Parathyroid adenoma (tissue), 2 donors: ENCODE data around the gene PRKACG.
A peak's percentile ranks its signal among the peaks of the same experiment; 100 is the strongest.

ENCODE experiments used
- H2AFZ ChIP-seq: fragments of 300-600 bp; sonication (generic); one replicate; pipeline ENCODE4 v1.7.0; 2017; ENCODE audit warnings: antibody characterized with exemption, mild to moderate bottlenecking
- H3K27ac ChIP-seq: fragments of 300-600 bp; sonication (generic); one replicate; pipeline ENCODE4 v1.7.0; 2017
- H3K27me3 ChIP-seq: fragments of 300-600 bp; sonication (generic); one replicate; pipeline ENCODE4 v1.7.0; 2017; ENCODE audit warnings: low read length; ENCODE audit not compliant: control insufficient read depth, insufficient read depth
- H3K36me3 ChIP-seq: fragments of 300-600 bp; sonication (generic); one replicate; pipeline ENCODE4 v1.7.0; 2017; ENCODE audit warnings: low read length; ENCODE audit not compliant: control insufficient read depth, insufficient read depth
- H3K4me1 ChIP-seq: fragments of 300-600 bp; sonication (generic); one replicate; pipeline ENCODE4 v1.7.0; 2017; ENCODE audit warnings: control low read depth
- H3K4me2 ChIP-seq: fragments of 300-600 bp; sonication (generic); one replicate; pipeline ENCODE4 v1.7.0; 2017; ENCODE audit warnings: low read length
- H3K4me3 ChIP-seq: fragments of 300-600 bp; sonication (generic); one replicate; pipeline ENCODE4 v1.7.0; 2017; ENCODE audit warnings: low read depth, low read length
- H3K79me2 ChIP-seq: fragments of 300-600 bp; sonication (generic); one replicate; pipeline ENCODE4 v1.7.0; 2017; ENCODE audit warnings: control low read depth
- H3K9ac ChIP-seq: fragments of 300-600 bp; sonication (generic); one replicate; pipeline ENCODE4 v1.7.0; 2017; ENCODE audit warnings: mild to moderate bottlenecking
- H3K9me3 ChIP-seq: fragments of 300-600 bp; sonication (generic); one replicate; pipeline ENCODE4 v1.7.0; 2017; ENCODE audit warnings: low read length; ENCODE audit not compliant: control insufficient read depth
- CTCF ChIP-seq: fragments of 300-600 bp; sonication (generic); IDR thresholded peaks from one replicate; pipeline ENCODE4 v1.7.0; 2017; ENCODE audit warnings: antibody characterized with exemption, mild to moderate bottlenecking
- donor health status: primary hyperparathyroidism.

PRKACG gene

GRCh38 chr9:69045821-69046220 is 31.9 kb upstream of the PRKACG start:
- H3K36me3 ChIP-seq, result no peaks in the 10 kb centered on the region
- H3K27me3 ChIP-seq, result no peaks in the 10 kb centered on the region
- no peaks in the 10 kb centered on the region for H3K79me2 ChIP-seq
- H3K9ac ChIP-seq, result no peak overlapping the region
- no peak for TF ChIP-seq CTCF
- H3K4me1 ChIP-seq, result no peaks in the 10 kb centered on the region
- H3K4me3 ChIP-seq, result no peak overlapping the region
- no peak overlapping the region for H2AFZ ChIP-seq
- H3K27ac ChIP-seq, result no peak overlapping the region
- no peaks in the 10 kb centered on the region for H3K9me3 ChIP-seq
- H3K4me2 ChIP-seq, result no peak overlapping the region

GRCh38 chr9:69044240-69045219 is 30.6 kb upstream of the PRKACG start:
- H3K27me3 ChIP-seq, result no peaks in the 10 kb centered on the region
- no peaks in the 10 kb centered on the region for H3K79me2 ChIP-seq
- H3K27ac ChIP-seq, result peak overlapping the region; percentile 0
- no peak for TF ChIP-seq CTCF
- no peaks in the 10 kb centered on the region for H3K4me1 ChIP-seq
- no peaks in the 10 kb centered on the region for H3K9me3 ChIP-seq
- H3K36me3 ChIP-seq, result no peaks in the 10 kb centered on the region
- no peak overlapping the region for H3K4me2 ChIP-seq
- no peak overlapping the region for H3K9ac ChIP-seq
- no peak overlapping the region for H3K4me3 ChIP-seq
- H2AFZ ChIP-seq, result no peak overlapping the region

GRCh38 chr9:69040646-69041045 is 26.7 kb upstream of the PRKACG start:
- no peak overlapping the region for H3K4me3 ChIP-seq
- no peak for TF ChIP-seq CTCF

GRCh38 chr9:69036799-69037198 is 22.9 kb upstream of the PRKACG start:
- H3K9ac ChIP-seq, result no peak overlapping the region
- H3K27ac ChIP-seq, result peak overlapping the region; percentile 69
- H3K27me3 ChIP-seq, result no peaks in the 10 kb centered on the region
- H3K4me3 ChIP-seq, result peak overlapping the region; percentile 93
- no peaks in the 10 kb centered on the region for H3K4me1 ChIP-seq
- peak overlapping the region; percentile 94 for H3K4me2 ChIP-seq
- TF ChIP-seq CTCF, result no peak
- no peaks in the 10 kb centered on the region for H3K9me3 ChIP-seq
- no peaks in the 10 kb centered on the region for H3K36me3 ChIP-seq
- H3K79me2 ChIP-seq, result no peaks in the 10 kb centered on the region
- peak overlapping the region; percentile 90 for H2AFZ ChIP-seq

More at GRCh38 chr9:69040646-69041045, 26.7 kb upstream of the PRKACG start:
- no peak overlapping the region for H3K27ac ChIP-seq
- H3K4me1 ChIP-seq, result no peaks in the 10 kb centered on the region
- no peaks in the 10 kb centered on the region for H3K9me3 ChIP-seq
- no peak overlapping the region for H2AFZ ChIP-seq
- H3K4me2 ChIP-seq, result no peak overlapping the region
- H3K36me3 ChIP-seq, result no peaks in the 10 kb centered on the region
- H3K9ac ChIP-seq, result no peak overlapping the region
- no peaks in the 10 kb centered on the region for H3K79me2 ChIP-seq
- H3K27me3 ChIP-seq, result no peaks in the 10 kb centered on the region
